VCaP (cell line): ENCODE data around the gene RESP18.

Source experiments
- H3K27ac ChIP-seq: fragments of 450-650 bp; 2 replicates; pipeline ENCODE4 v1.5.1; 2017
- CTCF ChIP-seq: fragments of 450-650 bp; conservative IDR thresholded peaks from 2 replicates; pipeline ENCODE4 v1.5.1; 2017; ENCODE audit warnings: mild to moderate bottlenecking, moderate library complexity

Gene RESP18

GRCh38 chr2:219362072-219362471, 29.5 kb upstream of the RESP18 start:
- no peak overlapping the region for H3K27ac ChIP-seq
- no peak for TF ChIP-seq CTCF

GRCh38 chr2:219358170-219359075, 25.9 kb upstream of the RESP18 start:
- TF ChIP-seq CTCF: no peak
- H3K27ac ChIP-seq: no peak overlapping the region

- TF ChIP-seq CTCF: no peak
- H3K27ac ChIP-seq: no peak overlapping the region
Measured at GRCh38 chr2:219356834-219357233, 24.3 kb upstream of the RESP18 start.

GRCh38 chr2:219354582-219354981, 22.0 kb upstream of the RESP18 start:
- TF ChIP-seq CTCF: no peak
- H3K27ac ChIP-seq: no peak overlapping the region

- H3K27ac ChIP-seq: no peak overlapping the region
- no peak for TF ChIP-seq CTCF
Measured at GRCh38 chr2:219353129-219353528, 20.6 kb upstream of the RESP18 start.

GRCh38 chr2:219352448-219353023, 20.0 kb upstream of the RESP18 start:
- peak; percentile 80 for TF ChIP-seq CTCF
- no peak overlapping the region for H3K27ac ChIP-seq

GRCh38 chr2:219350710-219351221, 18.2 kb upstream of the RESP18 start:
- no peak for TF ChIP-seq CTCF
- no peak overlapping the region for H3K27ac ChIP-seq
